T-helper 9 cell (primary cell): ENCODE measurements around the gene ATP13A1.

Source experiments
- DNase-seq: peaks from one replicate; pipeline ENCODE4 v3.0.0-alpha.2; 2020

Gene ATP13A1

DNA sequence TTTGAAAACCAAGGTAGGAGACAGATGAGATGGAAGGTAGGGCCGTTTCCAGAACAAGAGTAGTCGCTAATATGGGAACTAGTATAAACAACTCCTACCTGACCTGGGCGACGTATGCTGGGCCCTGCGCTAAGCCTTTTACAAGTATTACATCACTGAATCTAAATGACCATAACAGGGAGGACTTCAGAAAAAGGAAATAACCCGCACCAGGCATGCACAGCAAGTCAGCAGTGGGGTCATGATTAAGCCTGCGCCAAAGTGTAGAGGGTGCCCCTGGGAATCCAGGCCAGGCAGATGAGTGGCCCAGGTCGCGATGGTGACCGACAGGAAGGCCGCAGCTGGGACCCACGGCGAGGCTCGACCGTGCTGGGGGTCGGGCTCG, 613 bp downstream of the ATP13A1 start:
- no peak for DNase-seq

GRCh38 chr19:19662344-19662743, 1.1 kb downstream of the ATP13A1 start:
- DNase-seq = no peak

DNA sequence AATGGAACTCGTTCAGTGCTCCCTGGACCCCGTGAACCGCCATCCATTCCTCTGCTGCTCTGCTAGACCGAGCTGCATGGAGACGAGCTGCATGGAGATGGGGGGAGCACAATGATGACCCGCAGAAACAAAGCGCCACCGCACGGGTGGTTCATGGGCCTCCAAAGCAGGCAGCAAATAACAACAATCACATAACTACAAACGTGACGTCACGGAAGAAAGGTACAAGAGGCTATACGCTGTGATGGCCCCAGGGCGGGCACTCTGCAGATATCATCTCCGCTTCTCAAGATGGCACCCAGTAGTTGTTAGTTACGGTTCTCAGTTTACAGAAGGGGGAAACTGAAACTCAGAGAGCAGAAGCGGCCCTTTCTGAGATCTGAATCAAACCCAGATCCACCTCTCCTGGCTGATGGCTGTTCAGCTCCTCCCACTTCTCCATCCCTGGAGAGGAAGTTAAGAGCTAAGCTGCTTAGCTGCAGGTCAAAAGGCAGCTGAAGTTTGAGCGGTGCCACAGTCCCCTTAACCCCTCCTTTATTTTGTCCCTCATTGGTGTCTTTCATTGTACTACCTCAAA, 1.7 kb downstream of the ATP13A1 start:
- DNase-seq = no peak

DNA sequence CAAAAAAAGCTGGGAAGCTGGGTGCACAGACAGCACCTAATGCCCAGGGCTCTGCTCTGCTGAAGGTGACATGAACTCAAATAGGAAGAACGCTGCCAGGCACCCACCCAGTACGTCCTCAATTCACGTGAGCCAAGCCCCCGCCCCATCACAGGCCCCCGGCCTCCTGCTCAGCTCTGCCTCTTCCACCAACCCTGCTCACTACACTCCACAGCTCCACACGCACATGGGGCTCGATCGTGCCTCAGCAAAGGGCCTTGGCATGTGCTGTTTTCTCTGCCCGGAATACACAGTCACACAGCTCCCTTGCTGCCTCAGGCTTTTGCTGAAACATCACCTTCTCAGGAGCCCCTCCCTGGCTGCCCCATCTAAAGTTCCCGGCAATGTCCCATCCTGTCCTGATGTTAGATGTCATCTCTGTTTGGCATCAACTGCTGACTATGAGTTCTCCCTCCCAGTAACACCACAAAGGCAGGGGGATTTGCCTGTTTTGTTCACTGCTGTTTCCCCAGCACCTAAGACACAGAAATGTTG, 2.3 kb downstream of the ATP13A1 start:
- no peak for DNase-seq

DNA sequence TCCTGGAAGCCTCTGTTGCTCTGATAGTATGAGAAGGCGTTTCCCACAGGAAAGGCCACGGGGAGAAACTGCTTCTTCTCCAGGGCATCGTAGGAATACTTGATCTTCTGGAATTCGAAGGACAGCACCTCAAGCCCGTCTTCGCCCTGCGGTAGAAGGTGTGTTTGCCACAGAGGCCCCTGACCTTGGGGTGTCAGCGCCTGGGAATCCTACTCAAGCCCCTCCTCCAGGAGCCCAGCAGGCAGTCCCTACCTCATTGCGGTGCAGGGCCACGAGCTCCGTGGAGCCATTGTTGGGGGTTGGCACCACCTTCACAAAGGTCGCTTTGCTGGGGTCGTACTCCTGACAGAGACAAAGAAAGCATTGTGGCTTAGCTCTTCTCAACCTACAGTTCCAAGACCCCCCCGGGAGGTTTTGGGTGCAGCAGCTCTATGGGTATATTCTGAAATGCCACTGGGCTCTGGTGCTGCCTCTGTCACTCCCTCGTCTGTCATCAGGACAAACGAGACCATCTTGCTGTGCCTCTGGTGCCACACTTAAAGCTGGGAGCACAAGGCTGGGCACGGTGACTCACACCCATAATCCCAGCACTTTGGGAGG, 3.7 kb downstream of the ATP13A1 start:
- no peak for DNase-seq

- DNase-seq = no peak
These were observed 6.1 kb downstream of the ATP13A1 start for GRCh38 chr19:19657397-19657783.

GRCh38 chr19:19656451-19657396, 6.8 kb downstream of the ATP13A1 start:
- no peak for DNase-seq

GRCh38 chr19:19655641-19656343, 7.7 kb downstream of the ATP13A1 start:
- no peak for DNase-seq

DNA sequence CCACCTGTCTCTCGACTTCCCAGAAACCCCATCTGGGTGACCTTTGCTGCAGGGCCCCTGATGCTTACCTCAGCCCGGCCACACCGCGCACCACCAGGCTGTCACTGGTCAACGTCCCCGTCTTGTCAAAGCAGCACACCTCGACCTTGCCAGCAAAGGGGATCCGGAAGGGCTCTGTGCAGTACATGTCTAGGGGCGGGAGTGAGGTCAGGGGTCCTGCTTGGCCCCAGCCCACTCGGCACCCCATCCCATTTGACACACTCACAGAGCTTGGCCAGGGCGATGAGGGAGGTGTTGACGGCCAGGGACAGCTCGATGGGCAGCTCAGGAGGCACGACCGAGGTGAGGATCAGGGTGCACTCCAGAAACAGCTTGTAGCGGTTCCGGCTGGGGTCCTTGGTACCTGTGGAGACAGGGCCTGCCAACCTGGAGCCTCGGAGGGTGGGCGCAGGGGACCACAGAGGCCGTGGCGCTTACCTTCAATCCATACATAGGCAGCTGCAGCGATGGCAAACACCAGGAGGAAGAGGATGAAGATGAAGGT, 8.4 kb downstream of the ATP13A1 start:
- no peak for DNase-seq

GRCh38 chr19:19654441-19654840, 9.0 kb downstream of the ATP13A1 start:
- DNase-seq = no peak

- no peak for DNase-seq
These were observed 9.8 kb downstream of the ATP13A1 start for GRCh38 chr19:19653597-19654147.

GRCh38 chr19:19652482-19653295, 10.8 kb downstream of the ATP13A1 start:
- no peak for DNase-seq

DNA sequence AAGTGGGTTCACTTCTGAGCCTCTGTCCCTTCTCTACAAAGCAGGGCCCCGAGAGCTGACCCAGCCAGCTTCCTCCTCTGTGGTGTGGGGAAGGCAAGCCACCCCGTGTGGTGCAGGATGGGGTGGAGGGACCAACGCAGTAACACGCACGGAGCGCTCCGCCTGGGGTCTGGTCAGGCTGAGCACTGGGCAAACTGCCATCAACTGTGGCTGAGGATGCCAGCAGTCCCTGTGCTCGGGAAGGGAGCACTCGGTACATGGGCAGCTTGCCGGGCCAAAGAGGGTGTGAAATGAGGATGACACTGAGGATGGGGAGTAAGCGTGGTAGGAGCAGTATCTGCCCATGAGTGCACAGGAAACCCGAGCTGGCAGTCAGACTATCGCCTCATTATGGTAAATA, 12.4 kb downstream of the ATP13A1 start:
- DNase-seq = no peak

DNA sequence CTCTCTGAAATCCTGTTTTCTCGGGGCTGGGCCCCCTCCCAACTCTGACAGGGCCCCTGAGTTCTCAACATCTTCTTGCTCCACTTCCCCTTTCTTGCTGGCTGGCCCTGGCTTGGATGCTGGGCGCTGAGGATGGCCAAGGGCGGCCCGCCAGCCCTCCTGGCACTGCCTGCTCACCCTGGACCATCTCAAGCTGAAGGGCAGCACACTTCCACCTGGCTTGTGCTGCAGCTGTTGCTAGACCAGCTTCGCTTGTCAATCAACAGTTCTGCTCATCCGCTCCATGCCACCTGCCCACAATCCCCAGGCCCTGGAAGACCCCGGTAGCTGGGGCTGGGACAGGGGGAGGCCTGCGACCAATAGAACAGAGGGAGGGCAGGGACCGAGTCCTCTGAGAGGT, 13.1 kb downstream of the ATP13A1 start:
- DNase-seq = no peak

GRCh38 chr19:19649580-19649995, 13.9 kb downstream of the ATP13A1 start:
- DNase-seq = no peak

GRCh38 chr19:19649155-19649554, 14.3 kb downstream of the ATP13A1 start:
- no peak for DNase-seq

GRCh38 chr19:19647037-19647835, 16.2 kb downstream of the ATP13A1 start:
- no peak for DNase-seq

- DNase-seq = no peak
These were observed 18.1 kb downstream of the ATP13A1 start for GRCh38 chr19:19645233-19645870.

GRCh38 chr19:19644054-19644388, 19.5 kb downstream of the ATP13A1 start:
- DNase-seq = no peak
